Measurements from ENCODE around the gene SHPK.

DNA sequence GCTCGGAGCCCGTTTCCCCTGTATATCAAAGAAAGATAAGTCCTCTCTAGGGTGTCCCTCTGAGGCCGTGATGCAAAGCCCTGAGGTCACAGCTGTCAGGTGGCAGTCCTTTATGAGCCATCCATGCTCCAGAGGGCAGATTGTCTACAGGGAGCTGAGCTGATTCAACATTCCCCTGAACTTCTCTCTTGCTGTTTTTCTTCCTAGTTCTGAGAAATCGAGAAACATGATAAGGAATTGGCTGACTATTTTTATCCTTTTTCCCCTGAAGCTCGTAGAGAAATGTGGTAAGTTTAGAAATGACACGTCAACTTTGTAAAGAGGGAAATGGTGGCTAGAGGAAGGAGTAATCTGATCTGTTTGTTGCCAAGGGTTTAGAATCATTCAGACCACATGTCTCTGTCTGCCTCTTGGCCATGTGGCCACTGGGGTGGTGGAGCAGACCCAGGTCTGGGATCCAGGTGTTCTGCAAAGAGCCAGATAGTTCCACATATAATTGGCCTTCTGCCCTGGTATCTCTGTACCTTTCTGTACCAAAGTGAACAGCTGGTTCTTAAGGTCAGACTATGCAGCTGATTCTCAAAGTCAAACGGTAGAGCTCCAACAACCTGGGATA is 4.0 kb upstream of the SHPK start:
- TF ChIP-seq, protein P1, sequence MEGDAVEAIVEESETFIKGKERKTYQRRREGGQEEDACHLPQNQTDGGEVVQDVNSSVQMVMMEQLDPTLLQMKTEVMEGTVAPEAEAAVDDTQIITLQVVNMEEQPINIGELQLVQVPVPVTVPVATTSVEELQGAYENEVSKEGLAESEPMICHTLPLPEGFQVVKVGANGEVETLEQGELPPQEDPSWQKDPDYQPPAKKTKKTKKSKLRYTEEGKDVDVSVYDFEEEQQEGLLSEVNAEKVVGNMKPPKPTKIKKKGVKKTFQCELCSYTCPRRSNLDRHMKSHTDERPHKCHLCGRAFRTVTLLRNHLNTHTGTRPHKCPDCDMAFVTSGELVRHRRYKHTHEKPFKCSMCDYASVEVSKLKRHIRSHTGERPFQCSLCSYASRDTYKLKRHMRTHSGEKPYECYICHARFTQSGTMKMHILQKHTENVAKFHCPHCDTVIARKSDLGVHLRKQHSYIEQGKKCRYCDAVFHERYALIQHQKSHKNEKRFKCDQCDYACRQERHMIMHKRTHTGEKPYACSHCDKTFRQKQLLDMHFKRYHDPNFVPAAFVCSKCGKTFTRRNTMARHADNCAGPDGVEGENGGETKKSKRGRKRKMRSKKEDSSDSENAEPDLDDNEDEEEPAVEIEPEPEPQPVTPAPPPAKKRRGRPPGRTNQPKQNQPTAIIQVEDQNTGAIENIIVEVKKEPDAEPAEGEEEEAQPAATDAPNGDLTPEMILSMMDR (IDR thresholded peaks at IDR 0.05): no peak
- TF ChIP-seq POLR2AphosphoS5 (IDR thresholded peaks at IDR 0.05) (no peak), POLR2A (IDR thresholded peaks at IDR 0.05) (no peak)

Data from upper lobe of left lung (tissue), 4 donors.